Activated CD4-positive, CD25-positive, alpha-beta regulatory T cell treated with anti-CD3 and anti-CD28 coated beads, Interleukin-2, amount 50 U/mL, for 16 hours (primary cell): ENCODE results near the gene EPN1.

Experiments used
- DNase-seq: peaks from one replicate; pipeline ENCODE4 v3.0.0-alpha.2; 2020; ENCODE audit warnings: low read depth, low spot score

The EPN1 gene

GRCh38 chr19:55679343-55680257, 4.6 kb downstream of the EPN1 start:
- DNase-seq, result no peak

DNA sequence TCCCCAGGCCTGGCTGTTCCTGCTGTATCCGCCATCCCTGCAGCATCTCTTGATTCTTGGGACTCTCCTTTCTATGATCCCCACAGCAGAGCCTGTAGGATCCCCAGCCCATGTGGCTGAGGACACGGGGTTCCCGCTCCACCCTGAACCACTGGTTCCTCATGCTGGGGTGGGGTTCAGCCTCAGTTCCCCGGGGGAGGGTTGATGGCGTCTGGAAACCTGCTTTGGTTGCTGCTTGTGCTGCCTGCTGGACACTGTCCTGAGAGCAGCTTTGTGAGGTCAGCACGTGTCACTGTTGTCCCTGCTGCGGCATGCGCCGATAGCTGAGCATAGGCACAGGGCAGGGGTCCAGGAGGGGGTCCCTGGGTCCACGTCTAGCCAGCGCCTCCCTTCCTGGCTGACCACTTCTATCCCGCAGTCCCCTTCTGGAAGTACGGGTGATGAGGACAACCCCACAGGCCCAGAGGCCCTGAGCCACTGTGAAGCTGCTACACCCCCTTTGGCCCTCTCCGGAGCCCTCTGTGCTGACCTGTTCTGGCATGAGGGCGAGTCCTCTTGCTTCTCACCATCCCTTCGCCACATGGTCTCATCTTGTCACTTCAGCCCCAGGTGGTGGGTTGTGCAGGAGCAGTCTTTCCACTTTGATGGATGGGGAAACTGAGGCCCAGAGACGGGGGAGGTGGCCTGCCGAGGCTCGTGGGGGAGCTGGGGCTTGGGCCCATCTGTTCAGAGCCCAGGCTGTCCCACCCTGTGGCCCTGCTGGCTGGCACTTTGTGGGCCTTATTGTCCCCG, 5.5 kb downstream of the EPN1 start:
- no peak for DNase-seq

- DNase-seq, result no peak
Observed at GRCh38 chr19:55681131-55682092, 6.4 kb downstream of the EPN1 start.

- no peak for DNase-seq
Observed at GRCh38 chr19:55683449-55684261, 8.6 kb downstream of the EPN1 start.

- DNase-seq, result no peak
Observed at GRCh38 chr19:55684946-55685681, 10.1 kb downstream of the EPN1 start.

DNA sequence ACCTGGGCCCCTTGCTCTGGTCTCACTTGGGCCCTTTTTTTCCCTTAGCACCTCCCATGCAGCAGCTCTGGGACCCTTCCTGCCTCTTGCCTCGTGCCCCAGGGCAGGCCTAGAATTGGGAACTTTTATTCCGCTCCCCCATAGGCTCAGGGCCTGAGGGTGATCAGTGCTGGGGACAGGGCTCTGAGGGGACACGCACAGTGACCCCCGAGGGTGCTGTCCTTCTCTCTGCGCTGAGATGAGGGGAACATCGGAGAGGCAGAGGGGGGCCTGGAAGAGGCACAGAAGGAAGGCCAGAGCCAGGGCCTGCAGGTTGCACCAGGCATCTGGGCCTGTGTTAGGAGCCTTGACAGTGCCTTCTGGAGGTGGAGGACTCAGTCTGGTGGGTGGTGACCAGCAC, 10.8 kb downstream of the EPN1 start:
- no peak for DNase-seq

DNA sequence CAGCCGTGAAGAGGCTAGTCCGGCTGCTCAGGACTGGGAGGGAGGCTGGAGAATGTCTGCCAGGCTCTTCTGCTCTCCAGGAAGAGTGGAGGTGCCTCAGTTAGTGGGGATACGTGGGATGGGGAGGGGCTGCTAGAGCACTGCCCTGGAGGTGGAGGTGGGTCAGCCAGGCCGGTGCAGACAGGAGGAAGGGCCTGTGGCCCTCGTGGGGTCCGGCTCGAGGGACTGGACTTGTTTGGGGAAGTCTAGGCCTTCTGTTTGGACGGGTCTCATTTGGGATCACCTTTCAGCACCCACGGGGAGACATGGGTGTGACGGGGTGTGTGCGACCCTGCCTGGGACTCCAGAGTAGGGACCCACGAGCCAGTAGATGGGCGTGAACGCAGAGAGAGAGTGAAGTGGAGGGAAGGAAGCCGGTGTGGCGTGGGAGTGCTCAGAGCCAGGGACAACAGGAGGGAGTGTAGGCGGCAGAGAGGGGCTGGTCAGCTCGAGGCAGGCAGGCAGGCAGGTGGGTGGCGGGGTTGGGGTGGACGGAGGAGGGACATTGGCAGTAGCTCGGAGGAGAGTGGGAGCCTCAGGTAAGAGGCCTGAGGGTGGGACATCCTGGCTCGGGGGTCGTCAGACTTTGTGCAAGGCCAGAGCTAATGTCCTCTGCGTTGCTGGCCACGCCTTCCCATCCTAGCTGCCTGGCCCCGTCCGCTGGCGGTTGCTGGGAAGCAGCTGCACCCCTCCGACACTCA, 11.5 kb downstream of the EPN1 start:
- no peak for DNase-seq

GRCh38 chr19:55687281-55688201, 12.5 kb downstream of the EPN1 start:
- no peak for DNase-seq

- no peak for DNase-seq
Observed at GRCh38 chr19:55688422-55689218, 13.6 kb downstream of the EPN1 start.

DNA sequence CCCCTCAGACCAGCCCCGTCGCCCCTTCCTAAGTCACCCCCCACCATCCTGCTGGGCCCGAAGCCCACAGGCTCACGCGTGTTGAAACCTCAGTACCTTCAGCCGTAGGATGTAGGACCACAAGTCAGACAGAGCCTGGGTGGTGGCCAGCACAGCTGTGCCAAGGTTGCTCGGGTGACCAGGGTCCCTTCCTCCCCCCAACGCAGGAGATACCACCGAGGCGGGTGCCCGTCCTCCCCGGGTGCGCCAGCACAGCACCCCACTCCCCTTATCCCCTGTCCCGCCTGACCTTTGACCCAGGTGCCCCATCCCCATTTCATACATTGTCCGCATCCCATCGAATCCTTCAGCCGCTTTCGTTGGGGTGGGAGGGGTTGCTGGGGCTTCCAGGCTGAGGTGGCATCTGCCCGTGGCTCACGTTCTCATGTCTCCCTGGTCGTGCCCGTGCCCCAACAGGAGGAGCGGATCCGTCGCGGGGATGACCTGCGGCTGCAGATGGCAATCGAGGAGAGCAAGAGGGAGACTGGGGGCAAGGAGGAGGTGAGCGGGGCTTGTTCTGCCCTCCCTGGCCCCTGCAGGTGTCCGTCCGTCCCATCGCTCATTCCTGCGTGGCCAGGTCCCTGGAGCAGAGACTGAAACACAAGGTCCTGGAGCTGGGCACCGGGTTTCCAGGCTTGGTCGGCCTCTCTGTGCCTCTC, 14.5 kb downstream of the EPN1 start:
- DNase-seq, result no peak

DNA sequence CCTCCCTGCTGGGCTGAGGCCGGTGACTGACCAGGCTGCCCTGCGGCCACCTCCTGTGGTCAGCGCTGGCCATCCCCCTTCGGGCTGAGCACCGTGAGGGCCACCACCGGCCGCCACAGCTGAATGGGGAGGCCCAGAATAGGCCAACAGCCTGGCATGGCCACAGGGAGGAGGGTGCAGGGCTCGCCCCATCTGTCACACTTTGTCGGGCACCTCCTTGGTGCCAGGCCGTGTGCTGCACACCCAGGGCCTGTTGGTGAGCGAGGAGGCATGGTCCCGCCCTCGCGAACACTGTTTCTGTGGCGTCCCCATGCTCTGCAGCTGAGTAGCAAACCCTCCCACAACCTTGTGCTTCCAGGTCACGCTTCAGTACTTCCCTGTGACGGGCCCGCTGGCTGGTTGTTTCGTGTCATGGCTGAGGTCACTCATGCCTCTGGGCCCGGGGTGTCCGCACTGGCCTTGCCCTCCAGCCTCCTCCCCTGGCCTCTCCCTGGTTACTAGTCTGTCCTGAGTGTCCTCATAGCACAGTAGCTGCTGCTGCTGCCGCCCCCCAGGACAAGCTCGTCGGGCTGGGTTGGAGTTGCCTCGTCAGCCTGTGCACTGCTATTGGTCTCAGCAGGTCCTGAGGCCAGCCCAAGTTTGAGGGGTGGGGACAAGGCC, 15.2 kb downstream of the EPN1 start:
- no peak for DNase-seq

GRCh38 chr19:55690769-55691545, 15.9 kb downstream of the EPN1 start:
- DNase-seq, result no peak

DNA sequence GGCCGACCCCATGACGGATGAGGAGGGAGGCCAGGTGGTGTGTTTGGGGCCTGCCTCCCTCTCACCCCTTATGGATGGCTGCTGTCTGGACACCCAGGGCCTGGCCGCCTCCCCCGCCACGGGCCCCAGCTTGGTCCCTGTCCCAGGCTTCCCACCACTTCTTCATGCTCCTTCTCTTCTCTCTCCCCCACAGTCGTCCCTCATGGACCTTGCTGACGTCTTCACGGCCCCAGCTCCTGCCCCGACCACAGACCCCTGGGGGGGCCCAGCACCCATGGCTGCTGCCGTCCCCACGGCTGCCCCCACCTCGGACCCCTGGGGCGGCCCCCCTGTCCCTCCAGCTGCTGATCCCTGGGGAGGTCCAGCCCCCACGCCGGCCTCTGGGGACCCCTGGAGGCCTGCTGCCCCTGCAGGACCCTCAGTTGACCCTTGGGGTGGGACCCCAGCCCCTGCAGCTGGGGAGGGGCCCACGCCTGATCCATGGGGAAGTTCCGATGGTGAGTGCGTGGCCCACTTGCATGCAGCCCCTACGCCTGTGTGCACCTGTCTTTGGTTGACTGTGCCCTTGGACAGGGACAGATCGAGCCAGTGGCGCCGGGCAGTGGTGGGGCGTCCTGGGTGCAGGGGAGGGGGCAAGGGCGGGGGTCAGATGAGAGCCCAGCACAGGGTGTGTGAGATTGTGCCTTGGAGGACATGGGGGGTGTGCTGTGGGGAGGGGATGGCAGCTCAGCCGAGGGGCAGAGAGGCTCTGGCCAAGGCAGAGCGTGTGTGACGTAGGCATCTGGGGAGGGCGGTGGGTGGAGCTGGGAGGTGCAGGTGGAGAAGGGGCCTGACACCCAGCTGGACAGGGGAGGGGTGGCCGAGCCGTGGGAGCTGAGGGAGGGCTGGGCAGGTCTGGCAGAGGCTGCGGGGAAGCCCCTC, 16.8 kb downstream of the EPN1 start:
- no peak for DNase-seq

GRCh38 chr19:55692681-55693081, 17.7 kb downstream of the EPN1 start:
- no peak for DNase-seq
